TTC549 (cell line): ENCODE results near the gene MAGEA3.
"Not testable (repeated sequence)": the region's sequence is repeated elsewhere in the genome, so short reads cannot be mapped to it uniquely, and the experiment has no call there.

Source experiments
- FAIRE-seq: peaks from 2 replicates; lab custom pipeline; 2012; peaks lifted over from hg19 to GRCh38; lab: Jason Lieb, UNC

Gene MAGEA3

DNA sequence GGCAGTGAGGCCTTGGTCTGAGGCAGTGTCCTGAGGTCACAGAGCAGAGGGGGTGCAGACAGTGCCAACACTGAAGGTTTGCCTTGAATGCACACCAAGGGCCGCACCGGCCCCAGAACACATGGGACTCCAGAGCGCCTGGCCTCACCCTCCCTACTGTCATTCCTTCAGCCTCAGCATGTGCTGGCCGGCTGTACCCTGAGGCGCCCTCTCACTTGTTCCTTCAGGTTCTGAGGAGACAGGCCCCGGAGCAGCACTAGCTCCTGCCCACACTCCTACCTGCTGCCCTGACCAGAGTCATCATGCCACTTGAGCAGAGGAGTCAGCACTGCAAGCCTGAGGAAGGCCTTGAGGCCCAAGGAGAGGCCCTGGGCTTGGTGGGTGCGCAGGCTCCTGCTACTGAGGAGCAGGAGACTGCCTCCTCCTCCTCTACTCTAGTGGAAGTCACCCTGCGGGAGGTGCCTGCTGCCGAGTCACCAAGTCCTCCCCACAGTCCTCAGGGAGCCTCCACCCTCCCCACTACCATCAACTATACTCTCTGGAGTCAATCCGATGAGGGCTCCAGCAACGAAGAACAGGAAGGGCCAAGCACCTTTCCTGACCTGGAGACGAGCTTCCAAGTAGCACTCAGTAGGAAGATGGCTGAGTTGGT lies 37.4 kb downstream of the MAGEA3 start:
- no peak for FAIRE-seq

DNA sequence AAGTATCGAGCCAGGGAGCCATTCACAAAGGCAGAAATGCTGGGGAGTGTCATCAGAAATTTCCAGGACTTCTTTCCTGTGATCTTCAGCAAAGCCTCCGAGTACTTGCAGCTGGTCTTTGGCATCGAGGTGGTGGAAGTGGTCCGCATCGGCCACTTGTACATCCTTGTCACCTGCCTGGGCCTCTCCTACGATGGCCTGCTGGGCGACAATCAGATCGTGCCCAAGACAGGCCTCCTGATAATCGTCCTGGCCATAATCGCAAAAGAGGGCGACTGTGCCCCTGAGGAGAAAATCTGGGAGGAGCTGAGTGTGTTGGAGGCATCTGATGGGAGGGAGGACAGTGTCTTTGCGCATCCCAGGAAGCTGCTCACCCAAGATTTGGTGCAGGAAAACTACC lies 37.9 kb downstream of the MAGEA3 start:
- FAIRE-seq: not testable (repeated sequence)

DNA sequence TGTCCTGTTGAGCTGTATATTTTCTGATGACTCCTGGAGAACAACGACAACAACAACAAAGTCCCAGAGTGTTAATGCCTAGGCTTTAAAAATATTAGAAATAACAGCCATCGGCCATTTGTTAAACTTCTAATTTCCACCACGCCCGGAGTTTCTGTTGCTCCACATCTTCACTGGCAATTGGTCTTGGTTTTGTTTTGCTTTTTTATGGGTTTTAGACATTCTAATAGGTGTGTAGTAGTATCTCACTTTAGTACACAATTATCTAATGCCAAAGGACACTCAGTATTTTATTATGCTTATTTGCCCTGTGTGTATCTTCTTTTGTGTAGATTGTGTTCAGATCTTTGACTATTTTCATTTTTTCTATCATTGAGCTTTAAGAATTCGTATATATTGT lies 40.0 kb downstream of the MAGEA3 start:
- FAIRE-seq: no peak
